Gastrocnemius medialis (tissue), 4 donors: ENCODE measurements around the gene GPRIN3.

Source experiments
- CTCF ChIP-seq, 5 experiments: fragments of 450-650 bp in 3 of 5; fragments of 200-600 bp in 2 of 5; sonication (generic) in 2 of 5; IDR thresholded peaks in 4 of 5; conservative IDR thresholded peaks in 1 of 5; 1 replicate in 4 of 5; 2 replicates in 1 of 5; pipeline ENCODE4 v1.5.1; 2016 to 2019; ENCODE audit warnings: antibody characterized with exemption in 5 of 5, mild to moderate bottlenecking in 3 of 5, moderate library complexity in 3 of 5
- POLR2A ChIP-seq, 2 donors: fragments of 450-650 bp; IDR thresholded peaks; one replicate each; pipeline ENCODE4 v1.6.1; 2017; ENCODE audit warnings: antibody characterized with exemption in 2 of 2, mild to moderate bottlenecking in 2 of 2, moderate library complexity in 2 of 2

GRCh38 chr4:89242216-89242615 is 65.4 kb downstream of the GPRIN3 start:
- TF ChIP-seq CTCF (IDR thresholded peaks at IDR 0.05 in 4 of 5, conservative IDR thresholded peaks at IDR 0.05 in 1 of 5) (no peak), POLR2A (IDR thresholded peaks at IDR 0.05) (no peak)
